ENCODE results near the gene TIGAR. TPM values are rescaled to one million over a fixed set of nuclear protein-coding genes. Genes with fewer than 3 reads are reported as not detected.
A peak's percentile ranks its signal among the peaks of the same experiment; 100 is the strongest.

Gene TIGAR
- total RNA-seq, 1 experiment from 2014 or later: 27.5 TPM

DNA sequence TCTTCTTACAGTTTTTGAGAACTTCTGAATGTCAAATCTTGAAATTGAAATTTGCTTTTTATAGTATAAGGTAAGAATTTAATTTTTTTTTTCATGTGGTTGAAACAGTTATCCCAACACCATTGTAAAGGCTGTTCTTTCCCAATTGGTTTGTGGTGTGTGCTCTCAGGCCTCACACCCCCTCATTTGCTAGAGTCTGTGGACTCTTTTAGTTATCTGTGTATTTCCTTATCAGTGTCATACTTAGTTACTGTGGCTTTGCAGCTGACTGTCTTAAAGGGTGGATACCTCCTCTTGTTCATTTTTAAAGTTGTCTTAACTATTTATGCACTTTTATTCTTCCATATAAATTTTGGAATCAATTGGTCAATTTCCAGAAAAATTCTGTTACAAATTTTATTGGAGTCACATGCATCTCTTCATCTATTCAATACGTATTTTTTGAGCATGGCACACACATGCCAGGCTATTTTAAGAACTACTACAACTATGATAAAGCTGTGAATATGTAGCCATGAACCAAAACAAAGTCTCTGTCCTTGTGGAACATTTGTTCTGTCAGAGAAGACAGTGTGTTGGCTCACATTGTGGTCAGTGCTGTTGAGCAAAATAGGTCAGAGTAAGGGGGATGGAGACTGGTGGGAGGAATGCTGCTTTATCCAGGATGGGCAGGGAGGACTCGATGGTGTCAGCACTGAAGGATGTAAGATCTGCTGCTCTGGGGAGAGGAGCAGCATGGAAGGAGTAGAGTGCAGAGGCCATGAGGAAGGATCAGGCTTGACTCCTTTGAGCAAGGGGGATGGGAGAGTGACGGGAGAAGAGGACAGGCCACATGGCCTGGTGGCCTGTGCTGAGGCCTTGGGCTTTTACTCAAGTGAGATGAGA, 34.4 kb downstream of the TIGAR start:
- Mint-ChIP-seq H3K27ac (peak overlapping the region in 1 of 3 experiments; percentile 7; a peak in 1 of 7 replicates), H3K4me3 (no peak overlapping the region), H3K4me1 (peaks cover 0 to 4% of the 10 kb centered on the region in 2 experiments; a peak in 1 of 4 replicates), H3K27me3 (ENCODE audit: low read depth) (no peaks in the 10 kb centered on the region), H3K36me3 (ENCODE audit: insufficient read depth in 1 of 3, low read depth in 3 of 3) (peaks cover 1 to 29% (median 23%) of the 10 kb centered on the region in 3 experiments; a peak in 6 of 7 replicates), H3K9me3 (peaks cover 11 to 16% of the 10 kb centered on the region in 2 experiments)
- H3T11ph ChIP-seq (ENCODE audit: low read length): no peak overlapping the region
- no peaks in the 10 kb centered on the region for H3K27me3 ChIP-seq (ENCODE audit: insufficient read depth, low read length)
- no peak overlapping the region for H2BK20ac ChIP-seq (ENCODE audit: low read depth, low read length, poor library complexity, severe bottlenecking)
- peak overlapping the region; percentile 11 for H4K8ac ChIP-seq (replicated peaks; ENCODE audit: insufficient read length, low read depth, low read length)
- DNase-seq: no peak
- no peak overlapping the region for H2AFZ ChIP-seq (ENCODE audit: low read length)
- no peak overlapping the region for H3K18ac ChIP-seq (ENCODE audit: insufficient read length, low read depth, low read length)
- H3K23me2 ChIP-seq (ENCODE audit: insufficient read length, low read depth, low read length, poor library complexity, severe bottlenecking): no peaks in the 10 kb centered on the region
- H2BK12ac ChIP-seq (ENCODE audit: insufficient read length, low read depth, low read length): no peak overlapping the region
- no peak overlapping the region for H2BK120ac ChIP-seq (ENCODE audit: low read depth, low read length, poor library complexity, severe bottlenecking)
- no peak overlapping the region for H3K4ac ChIP-seq (ENCODE audit: low read depth, low read length)
- H3K79me2 ChIP-seq (ENCODE audit: insufficient read depth, low read length): no peaks in the 10 kb centered on the region
- H2AK5ac ChIP-seq (ENCODE audit: insufficient read length, low read length): no peak overlapping the region
- no CpG with 5 or more reads among the region's 3 CpGs for WGBS (ENCODE audit: extremely low coverage, insufficient read length, low lambda C conversion rate)
- H3K9me3 ChIP-seq (ENCODE audit: control insufficient read depth, low read depth, low read length): no peaks in the 10 kb centered on the region
- no peak overlapping the region for H2BK15ac ChIP-seq (ENCODE audit: low read depth, low read length)
- H4K91ac ChIP-seq (ENCODE audit: insufficient read length, low read depth, low read length): no peak overlapping the region
- peaks cover 3% of the 10 kb centered on the region for H4K20me1 ChIP-seq (ENCODE audit: control insufficient read depth, insufficient read depth, insufficient read length)
- no peaks in the 10 kb centered on the region for H3K4me1 ChIP-seq (ENCODE audit: insufficient read depth, low read length)
- no peak overlapping the region for H3K4me2 ChIP-seq (ENCODE audit: insufficient read depth, insufficient read length, low read length)
- no peak overlapping the region for H3K27ac ChIP-seq (ENCODE audit: insufficient read length, low read depth, low read length)
- no peak overlapping the region for H3K23ac ChIP-seq (ENCODE audit: insufficient read length, low read depth, low read length)
- no peak overlapping the region for H3K9ac ChIP-seq (ENCODE audit: extremely low read depth, insufficient read length, low read length)
- peak overlapping the region; percentile 4 for H4K5ac ChIP-seq (ENCODE audit: insufficient read length, low read depth, low read length)
- H3K79me1 ChIP-seq (ENCODE audit: insufficient read depth, low read depth, low read length, poor library complexity, severe bottlenecking): no peaks in the 10 kb centered on the region
- no peak overlapping the region for H3K56ac ChIP-seq (ENCODE audit: insufficient read length, low read depth, low read length)
- H3K14ac ChIP-seq (ENCODE audit: insufficient read depth, low read length): no peak overlapping the region
- no peak for TF ChIP-seq CTCF (conservative IDR thresholded peaks at IDR 0.05)
- H2BK5ac ChIP-seq (ENCODE audit: insufficient read length, low read length): no peak overlapping the region
